ENCODE results near the gene ZNF469. TPM values are rescaled to one million over a fixed set of nuclear protein-coding genes. Genes with fewer than 3 reads are reported as not detected.

The ZNF469 gene
- total and polyA plus RNA-seq, 9 of the 15 experiments (the other 6 are each of a cell fraction or from before 2014, with no cell fraction given), result 0.01 to 0.04 TPM; not detected in 7

DNA sequence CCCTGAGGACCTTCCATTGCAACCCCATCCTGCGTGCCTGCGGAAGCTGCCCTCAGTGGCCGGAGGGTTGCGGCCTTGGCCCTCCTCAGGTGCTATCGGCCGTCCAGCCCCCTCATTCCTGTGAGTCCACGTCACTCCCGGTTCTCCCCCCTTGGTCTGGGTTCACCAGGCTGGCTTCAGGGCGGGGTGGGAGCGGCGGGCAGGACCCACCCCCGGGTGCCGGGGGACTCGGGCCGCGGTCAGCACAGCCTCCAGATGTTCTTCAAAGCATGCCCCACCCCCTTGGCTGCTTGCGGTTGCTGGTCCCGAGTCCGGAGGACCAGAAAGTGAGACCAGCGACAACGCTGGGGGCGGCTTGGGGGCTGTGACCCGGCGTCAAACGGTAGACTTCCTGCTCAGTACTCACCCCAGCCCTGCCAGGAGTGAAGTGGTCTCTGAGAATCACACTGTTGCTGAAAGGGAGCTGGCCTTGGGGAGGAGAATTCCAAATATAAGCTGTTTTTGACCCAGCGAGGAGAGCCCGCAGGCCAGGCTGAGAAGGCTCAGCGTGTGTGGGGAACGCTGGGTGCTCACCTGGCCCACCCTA, 4.5 kb downstream of the ZNF469 start:
- CTCF ChIA-PET (ENCODE audit: low intra/inter-chr PET ratio), result interaction anchor here (0.6 kb wide), 1 partner anchor 136 kb away, joined by 3 read pairs; no protein-coding TSS in a partner anchor
- FAIRE-seq (no peak), ATAC-seq (no peak), DNase-seq (ENCODE audit: extremely low read depth in 1 of 4, low spot score in 3 of 4) (peak in 2 of 4 experiments; percentile 48 to 49)
- WGBS (ENCODE audit: insufficient coverage, low coverage, missing lambda C conversion rate), result 9% methylated on average over 15 of the region's 29 CpGs
- Histone ChIP-seq H3K4me3 (no peak overlapping the region), H3K36me3 (ENCODE audit: control insufficient read depth, insufficient read depth, low read length) (no peaks in the 10 kb centered on the region), H3K9me3 (replicated peaks; ENCODE audit: control insufficient read depth, insufficient read depth, low read depth, low read length) (no peaks in the 10 kb centered on the region), H3K27me3 (ENCODE audit: control insufficient read depth in 2 of 2, insufficient read depth in 2 of 2, low read length in 2 of 2) (peaks cover 57 to 89% of the 10 kb centered on the region in 2 experiments), H4K20me1 (replicated peaks; ENCODE audit: control insufficient read depth, insufficient read depth, low read length) (peaks cover 11% of the 10 kb centered on the region; the same call in 1 of the 2 replicates), H3K9me1 (ENCODE audit: control insufficient read depth, insufficient read depth, low read length) (no peaks in the 10 kb centered on the region), H3K27ac (ENCODE audit: extremely low read depth, low read depth, low read length) (no peak overlapping the region), H2AFZ (ENCODE audit: low read depth, low read length) (no peak overlapping the region), H3K4me2 (ENCODE audit: insufficient read depth, low read length) (no peak overlapping the region), H3K79me2 (ENCODE audit: control insufficient read depth, insufficient read depth, low read length) (no peaks in the 10 kb centered on the region), H3K4me1 (replicated peaks in 1 of 2; ENCODE audit: control insufficient read depth in 2 of 2, insufficient read depth in 2 of 2, low read length in 2 of 2) (peaks cover 0 to 36% of the 10 kb centered on the region in 2 experiments; a peak in 2 of 5 replicates), H3K9ac (ENCODE audit: insufficient read depth in 1 of 2, low read depth in 2 of 2, low read length in 2 of 2) (no peak overlapping the region)
- intact Hi-C loops (cut with micrococcal nuclease), result no loop called here
- POLR2A ChIA-PET, result interaction anchor here (0.7 to 2.2 kb wide), 4 partner anchors 9 to 85 kb away, joined by 3 to 5 read pairs (median 3); no protein-coding TSS in a partner anchor
- in situ Hi-C loops (cut with MboI), result no loop called here
- no TSS peak for BruUV-seq (replicated peaks)
- no peak for TF ChIP-seq RB1 (IDR thresholded peaks at IDR 0.05; ENCODE audit: low read depth)
- no peak for TF ChIP-seq KLF6 (CRISPR knock-in tag; IDR thresholded peaks at IDR 0.05; ENCODE audit: borderline replicate concordance)
- no peak for TF ChIP-seq PHF20 (IDR thresholded peaks at IDR 0.05; ENCODE audit: partially characterized antibody)
- no peak for TF ChIP-seq PTTG1 (tag; IDR thresholded peaks at IDR 0.05; ENCODE audit: low read depth)
- TF ChIP-seq MYBL2 (IDR thresholded peaks at IDR 0.05; ENCODE audit: low read depth), result no peak
- TF ChIP-seq MYBL2 (CRISPR knock-in tag; IDR thresholded peaks at IDR 0.05; ENCODE audit: borderline replicate concordance), result no peak
- TF ChIP-seq FOXA3 (CRISPR knock-in tag; conservative IDR thresholded peaks at IDR 0.05 in 1 of 2, IDR thresholded peaks at IDR 0.05 in 1 of 2), result no peak
- TF ChIP-seq SMARCA4 (IDR thresholded peaks at IDR 0.05), result no peak
- TF ChIP-seq, protein P1, sequence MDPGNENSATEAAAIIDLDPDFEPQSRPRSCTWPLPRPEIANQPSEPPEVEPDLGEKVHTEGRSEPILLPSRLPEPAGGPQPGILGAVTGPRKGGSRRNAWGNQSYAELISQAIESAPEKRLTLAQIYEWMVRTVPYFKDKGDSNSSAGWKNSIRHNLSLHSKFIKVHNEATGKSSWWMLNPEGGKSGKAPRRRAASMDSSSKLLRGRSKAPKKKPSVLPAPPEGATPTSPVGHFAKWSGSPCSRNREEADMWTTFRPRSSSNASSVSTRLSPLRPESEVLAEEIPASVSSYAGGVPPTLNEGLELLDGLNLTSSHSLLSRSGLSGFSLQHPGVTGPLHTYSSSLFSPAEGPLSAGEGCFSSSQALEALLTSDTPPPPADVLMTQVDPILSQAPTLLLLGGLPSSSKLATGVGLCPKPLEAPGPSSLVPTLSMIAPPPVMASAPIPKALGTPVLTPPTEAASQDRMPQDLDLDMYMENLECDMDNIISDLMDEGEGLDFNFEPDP (CRISPR knock-in tag; IDR thresholded peaks at IDR 0.05), result no peak
- TF ChIP-seq, protein P2, sequence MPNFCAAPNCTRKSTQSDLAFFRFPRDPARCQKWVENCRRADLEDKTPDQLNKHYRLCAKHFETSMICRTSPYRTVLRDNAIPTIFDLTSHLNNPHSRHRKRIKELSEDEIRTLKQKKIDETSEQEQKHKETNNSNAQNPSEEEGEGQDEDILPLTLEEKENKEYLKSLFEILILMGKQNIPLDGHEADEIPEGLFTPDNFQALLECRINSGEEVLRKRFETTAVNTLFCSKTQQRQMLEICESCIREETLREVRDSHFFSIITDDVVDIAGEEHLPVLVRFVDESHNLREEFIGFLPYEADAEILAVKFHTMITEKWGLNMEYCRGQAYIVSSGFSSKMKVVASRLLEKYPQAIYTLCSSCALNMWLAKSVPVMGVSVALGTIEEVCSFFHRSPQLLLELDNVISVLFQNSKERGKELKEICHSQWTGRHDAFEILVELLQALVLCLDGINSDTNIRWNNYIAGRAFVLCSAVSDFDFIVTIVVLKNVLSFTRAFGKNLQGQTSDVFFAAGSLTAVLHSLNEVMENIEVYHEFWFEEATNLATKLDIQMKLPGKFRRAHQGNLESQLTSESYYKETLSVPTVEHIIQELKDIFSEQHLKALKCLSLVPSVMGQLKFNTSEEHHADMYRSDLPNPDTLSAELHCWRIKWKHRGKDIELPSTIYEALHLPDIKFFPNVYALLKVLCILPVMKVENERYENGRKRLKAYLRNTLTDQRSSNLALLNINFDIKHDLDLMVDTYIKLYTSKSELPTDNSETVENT (CRISPR knock-in tag; IDR thresholded peaks at IDR 0.05), result no peak
- TF ChIP-seq, protein P3, sequence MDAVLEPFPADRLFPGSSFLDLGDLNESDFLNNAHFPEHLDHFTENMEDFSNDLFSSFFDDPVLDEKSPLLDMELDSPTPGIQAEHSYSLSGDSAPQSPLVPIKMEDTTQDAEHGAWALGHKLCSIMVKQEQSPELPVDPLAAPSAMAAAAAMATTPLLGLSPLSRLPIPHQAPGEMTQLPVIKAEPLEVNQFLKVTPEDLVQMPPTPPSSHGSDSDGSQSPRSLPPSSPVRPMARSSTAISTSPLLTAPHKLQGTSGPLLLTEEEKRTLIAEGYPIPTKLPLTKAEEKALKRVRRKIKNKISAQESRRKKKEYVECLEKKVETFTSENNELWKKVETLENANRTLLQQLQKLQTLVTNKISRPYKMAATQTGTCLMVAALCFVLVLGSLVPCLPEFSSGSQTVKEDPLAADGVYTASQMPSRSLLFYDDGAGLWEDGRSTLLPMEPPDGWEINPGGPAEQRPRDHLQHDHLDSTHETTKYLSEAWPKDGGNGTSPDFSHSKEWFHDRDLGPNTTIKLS (IDR thresholded peaks at IDR 0.05; ENCODE audit: borderline replicate concordance, low read depth), result no peak
- TF ChIP-seq, protein P4, sequence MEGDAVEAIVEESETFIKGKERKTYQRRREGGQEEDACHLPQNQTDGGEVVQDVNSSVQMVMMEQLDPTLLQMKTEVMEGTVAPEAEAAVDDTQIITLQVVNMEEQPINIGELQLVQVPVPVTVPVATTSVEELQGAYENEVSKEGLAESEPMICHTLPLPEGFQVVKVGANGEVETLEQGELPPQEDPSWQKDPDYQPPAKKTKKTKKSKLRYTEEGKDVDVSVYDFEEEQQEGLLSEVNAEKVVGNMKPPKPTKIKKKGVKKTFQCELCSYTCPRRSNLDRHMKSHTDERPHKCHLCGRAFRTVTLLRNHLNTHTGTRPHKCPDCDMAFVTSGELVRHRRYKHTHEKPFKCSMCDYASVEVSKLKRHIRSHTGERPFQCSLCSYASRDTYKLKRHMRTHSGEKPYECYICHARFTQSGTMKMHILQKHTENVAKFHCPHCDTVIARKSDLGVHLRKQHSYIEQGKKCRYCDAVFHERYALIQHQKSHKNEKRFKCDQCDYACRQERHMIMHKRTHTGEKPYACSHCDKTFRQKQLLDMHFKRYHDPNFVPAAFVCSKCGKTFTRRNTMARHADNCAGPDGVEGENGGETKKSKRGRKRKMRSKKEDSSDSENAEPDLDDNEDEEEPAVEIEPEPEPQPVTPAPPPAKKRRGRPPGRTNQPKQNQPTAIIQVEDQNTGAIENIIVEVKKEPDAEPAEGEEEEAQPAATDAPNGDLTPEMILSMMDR (IDR thresholded peaks at IDR 0.05 in 2 of 3, conservative IDR thresholded peaks at IDR 0.05 in 1 of 3; ENCODE audit: insufficient read depth in 2 of 3, low read depth in 1 of 3, low read length in 3 of 3), result no peak
- TF ChIP-seq HMG20A (CRISPR knock-in tag; conservative IDR thresholded peaks at IDR 0.05), result no peak
- no peak for TF ChIP-seq PCBP2 (IDR thresholded peaks at IDR 0.05; ENCODE audit: low read depth, low read length, poor library complexity, severe bottlenecking)

Measured in K562 (cell line).